ENCODE results near the gene TEKT5.

DNA sequence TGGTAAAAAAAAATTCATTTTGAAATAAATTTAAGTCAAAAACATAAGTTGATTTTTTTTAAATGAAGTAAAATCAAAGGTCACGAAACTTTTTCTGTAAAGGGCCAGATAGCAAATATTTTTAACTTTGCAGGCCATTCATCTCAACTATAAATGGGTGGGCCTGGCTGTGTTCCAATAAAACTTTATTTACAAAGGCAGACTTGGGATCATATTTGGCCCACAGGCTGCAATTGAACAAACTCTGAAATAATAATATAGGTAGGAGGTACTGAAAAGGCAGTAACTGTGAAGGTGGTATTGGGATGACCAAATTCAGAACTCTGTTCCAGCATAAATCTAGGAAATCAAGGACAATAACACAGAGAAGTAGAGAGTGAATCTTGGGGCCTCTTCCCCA, 102.1 kb downstream of the TEKT5 start:
- TF ChIP-seq, protein P1, sequence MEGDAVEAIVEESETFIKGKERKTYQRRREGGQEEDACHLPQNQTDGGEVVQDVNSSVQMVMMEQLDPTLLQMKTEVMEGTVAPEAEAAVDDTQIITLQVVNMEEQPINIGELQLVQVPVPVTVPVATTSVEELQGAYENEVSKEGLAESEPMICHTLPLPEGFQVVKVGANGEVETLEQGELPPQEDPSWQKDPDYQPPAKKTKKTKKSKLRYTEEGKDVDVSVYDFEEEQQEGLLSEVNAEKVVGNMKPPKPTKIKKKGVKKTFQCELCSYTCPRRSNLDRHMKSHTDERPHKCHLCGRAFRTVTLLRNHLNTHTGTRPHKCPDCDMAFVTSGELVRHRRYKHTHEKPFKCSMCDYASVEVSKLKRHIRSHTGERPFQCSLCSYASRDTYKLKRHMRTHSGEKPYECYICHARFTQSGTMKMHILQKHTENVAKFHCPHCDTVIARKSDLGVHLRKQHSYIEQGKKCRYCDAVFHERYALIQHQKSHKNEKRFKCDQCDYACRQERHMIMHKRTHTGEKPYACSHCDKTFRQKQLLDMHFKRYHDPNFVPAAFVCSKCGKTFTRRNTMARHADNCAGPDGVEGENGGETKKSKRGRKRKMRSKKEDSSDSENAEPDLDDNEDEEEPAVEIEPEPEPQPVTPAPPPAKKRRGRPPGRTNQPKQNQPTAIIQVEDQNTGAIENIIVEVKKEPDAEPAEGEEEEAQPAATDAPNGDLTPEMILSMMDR (IDR thresholded peaks at IDR 0.05) = no peak
- no peak for TF ChIP-seq POLR2A (IDR thresholded peaks at IDR 0.05)

All from heart left ventricle (tissue), 13 donors.